Esophagus squamous epithelium (tissue), 4 donors: ENCODE measurements around the gene CTXN2.

ENCODE experiments used
- CTCF ChIP-seq, 6 experiments: fragments of 450-650 bp in 4 of 6; fragments of 200-600 bp in 2 of 6; sonication (generic) in 2 of 6; IDR thresholded peaks; one replicate each; pipeline ENCODE4 v1.5.1; 2016 to 2019; ENCODE audit warnings: antibody characterized with exemption in 6 of 6, mild to moderate bottlenecking in 4 of 6, moderate library complexity in 4 of 6
- POLR2A ChIP-seq, 4 donors: fragments of 450-650 bp; IDR thresholded peaks; one replicate each; pipeline ENCODE4 v1.6.1; 2017; ENCODE audit warnings: antibody characterized with exemption in 4 of 4, mild to moderate bottlenecking in 4 of 4, moderate library complexity in 3 of 4

GRCh38 chr15:48242015-48242414 is 50.5 kb downstream of the CTXN2 start:
- TF ChIP-seq POLR2A (IDR thresholded peaks at IDR 0.05), result no peak
- TF ChIP-seq CTCF (IDR thresholded peaks at IDR 0.05), result no peak
